ENCODE results near the gene SH3BP5. TPM values are rescaled to one million over a fixed set of nuclear protein-coding genes. Genes with fewer than 3 reads are reported as not detected.
A peak's percentile ranks its signal among the peaks of the same experiment; 100 is the strongest.

Gene SH3BP5
- total and polyA plus RNA-seq, 8 donors = 2.8 to 9.8 (median 6.2) TPM

GRCh38 chr3:15271785-15272381 is 60.5 kb downstream of the SH3BP5 start:
- intact Hi-C loops (cut with DNase I) = no loop called here
- 59 to 72% methylated on average over 14 of the region's 14 CpGs for WGBS, 2 donors
- peak in 1 of 6 donors; percentile 44 for DNase-seq
- no peak for TF ChIP-seq CTCF (IDR thresholded peaks at IDR 0.05)
- Histone ChIP-seq H3K36me3 (no peaks in the 10 kb centered on the region), H3K4me3 (no peak overlapping the region), H3K27me3 (no peaks in the 10 kb centered on the region), H3K4me1 (peaks cover 0 to 4% (median 0%) of the 10 kb centered on the region in 3 donors), H3K9me3 (no peaks in the 10 kb centered on the region), H3K27ac (no peak overlapping the region)
- FAIRE-seq = no peak
- ATAC-seq = peak in 2 of 4 donors; percentile 28 to 39

GRCh38 chr3:15271030-15271429 is 61.4 kb downstream of the SH3BP5 start:
- no peaks in the 10 kb centered on the region for H3K36me3 ChIP-seq
- no peaks in the 10 kb centered on the region for H3K27me3 ChIP-seq
- TF ChIP-seq CTCF (IDR thresholded peaks at IDR 0.05) = no peak
- no peaks in the 10 kb centered on the region for H3K9me3 ChIP-seq
- H3K4me1 ChIP-seq = peaks cover 0 to 4% (median 0%) of the 10 kb centered on the region in 3 donors
- DNase-seq = no peak
- no peak overlapping the region for H3K27ac ChIP-seq
- FAIRE-seq = no peak
- 75 to 80% methylated on average over 4 of the region's 4 CpGs for WGBS, 2 donors
- no peak overlapping the region for H3K4me3 ChIP-seq
- intact Hi-C loops (cut with DNase I) = no loop called here
- no peak for ATAC-seq

- DNase-seq (peak in 2 of 6 donors; percentile 17 to 54), FAIRE-seq (no peak), ATAC-seq (peak in 3 of 4 donors; percentile 38 to 64 (median 51))
- no peak for TF ChIP-seq CTCF (IDR thresholded peaks at IDR 0.05)
- no peak overlapping the region for H3K4me3 ChIP-seq
- no peak overlapping the region for H3K27ac ChIP-seq
- H3K36me3 ChIP-seq = no peaks in the 10 kb centered on the region
- WGBS, 2 donors = 84 to 90% methylated on average over 29 of the region's 29 CpGs
- no peaks in the 10 kb centered on the region for H3K9me3 ChIP-seq
- intact Hi-C loops (cut with DNase I) = loop anchor here in 2 of 3 donors (2.0 to 10.0 kb wide), 4 partner anchors 63 to 285 kb away; partner anchors contain the start of gene SH3BP5 (in 2 of the 2)
- no peaks in the 10 kb centered on the region for H3K27me3 ChIP-seq
- peaks cover 0 to 4% (median 0%) of the 10 kb centered on the region in 3 donors for H3K4me1 ChIP-seq
These were observed 63.0 kb downstream of the SH3BP5 start for GRCh38 chr3:15269091-15269989.

- H3K27me3 ChIP-seq = no peaks in the 10 kb centered on the region
- no peak overlapping the region for H3K27ac ChIP-seq
- no peaks in the 10 kb centered on the region for H3K9me3 ChIP-seq
- H3K4me3 ChIP-seq = no peak overlapping the region
- FAIRE-seq (no peak), ATAC-seq (peak; percentile 93 to 96 (median 94)), DNase-seq (peak; percentile 73 to 91 (median 86))
- peaks cover 0 to 11% (median 4%) of the 10 kb centered on the region in 3 donors for H3K4me1 ChIP-seq
- no peaks in the 10 kb centered on the region for H3K36me3 ChIP-seq
- intact Hi-C loops (cut with DNase I) = loop anchor here in 2 of 3 donors (2.0 to 10.0 kb wide), 4 partner anchors 64 to 287 kb away; partner anchors contain the start of gene SH3BP5 (in 2 of the 2)
- peak; percentile 79 to 89 (median 84) for TF ChIP-seq CTCF (IDR thresholded peaks at IDR 0.05)
- 21% methylated on average over 15 of the region's 15 CpGs for WGBS, 2 donors
These were observed 64.3 kb downstream of the SH3BP5 start for GRCh38 chr3:15268033-15268631.

Measured in pancreas (tissue), 10 donors.